HG03095 (cell line): Measurements from ENCODE around the gene UXS1.

ENCODE experiments used
- ATAC-seq: cut with Tn5 transposase; IDR thresholded peaks from one replicate; pipeline ENCODE4 v1.9.1; 2021; ENCODE audit warnings: moderate library complexity; ENCODE audit not compliant: unreplicated experiment

Gene UXS1

GRCh38 chr2:106090916-106091618 lies 103.0 kb downstream of the UXS1 start:
- no peak for ATAC-seq

- ATAC-seq: no peak
Measured at GRCh38 chr2:106089611-106090010, 104.5 kb downstream of the UXS1 start.

- no peak for ATAC-seq
Measured at GRCh38 chr2:106085181-106085940, 108.7 kb downstream of the UXS1 start.

GRCh38 chr2:106080959-106081358 lies 113.1 kb downstream of the UXS1 start:
- no peak for ATAC-seq

GRCh38 chr2:106078096-106078495 lies 116.0 kb downstream of the UXS1 start:
- no peak for ATAC-seq

- ATAC-seq: no peak
Measured at GRCh38 chr2:106076941-106077340, 117.2 kb downstream of the UXS1 start.

GRCh38 chr2:106075048-106075447 lies 119.1 kb downstream of the UXS1 start:
- ATAC-seq: no peak

GRCh38 chr2:106073678-106074406 lies 120.3 kb downstream of the UXS1 start:
- no peak for ATAC-seq

GRCh38 chr2:106070181-106070580 lies 123.9 kb downstream of the UXS1 start:
- no peak for ATAC-seq

GRCh38 chr2:106068451-106068850 lies 125.7 kb downstream of the UXS1 start:
- no peak for ATAC-seq

- no peak for ATAC-seq
Measured at GRCh38 chr2:106065983-106066820, 127.9 kb downstream of the UXS1 start.

GRCh38 chr2:106065268-106065982 lies 128.7 kb downstream of the UXS1 start:
- ATAC-seq: no peak

- ATAC-seq: no peak
Measured at GRCh38 chr2:106063181-106063580, 130.9 kb downstream of the UXS1 start.

GRCh38 chr2:106062627-106063026 lies 131.5 kb downstream of the UXS1 start:
- no peak for ATAC-seq

GRCh38 chr2:106061611-106062349 lies 132.3 kb downstream of the UXS1 start:
- no peak for ATAC-seq

GRCh38 chr2:106059416-106060065 lies 134.6 kb downstream of the UXS1 start:
- no peak for ATAC-seq

- no peak for ATAC-seq
Measured at GRCh38 chr2:106058469-106059137, 135.5 kb downstream of the UXS1 start.

- ATAC-seq: no peak
Measured at GRCh38 chr2:106057206-106057605, 136.9 kb downstream of the UXS1 start.
